D341Med (cell line): ENCODE data around the gene PRSS53.

ENCODE experiments used
- DNase-seq: peaks from one replicate; pipeline ENCODE4 v3.0.0; 2012; ENCODE audit warnings: low spot score

Gene PRSS53

DNA sequence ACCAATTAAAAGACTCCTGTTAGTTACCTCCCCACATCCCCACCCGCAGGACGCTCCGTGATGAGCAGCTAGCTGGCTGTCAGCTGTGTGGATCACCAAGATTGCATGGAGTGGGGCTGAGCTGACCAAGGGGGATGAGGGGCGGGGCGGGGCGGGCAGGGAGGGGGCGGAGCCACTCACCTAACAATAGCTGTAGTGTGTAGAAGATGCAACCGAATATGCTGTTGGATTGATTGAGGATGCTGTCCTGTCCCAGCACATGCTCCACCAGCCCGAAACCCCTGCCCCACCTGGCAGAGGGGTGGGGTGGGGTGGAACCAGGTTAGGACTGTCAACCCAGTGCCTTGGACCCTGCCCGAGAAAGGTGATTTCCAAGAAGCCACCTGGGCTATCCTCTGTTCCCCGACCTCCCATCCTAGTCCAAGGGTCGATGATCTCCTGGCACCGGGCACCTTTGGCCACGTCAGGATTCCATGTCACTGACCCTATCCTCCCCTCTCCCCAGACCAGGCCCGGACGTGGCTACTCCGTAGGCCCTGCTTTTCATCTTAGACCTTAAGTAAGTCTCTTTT lies 4.5 kb upstream of the PRSS53 start:
- DNase-seq: peak; percentile 64

DNA sequence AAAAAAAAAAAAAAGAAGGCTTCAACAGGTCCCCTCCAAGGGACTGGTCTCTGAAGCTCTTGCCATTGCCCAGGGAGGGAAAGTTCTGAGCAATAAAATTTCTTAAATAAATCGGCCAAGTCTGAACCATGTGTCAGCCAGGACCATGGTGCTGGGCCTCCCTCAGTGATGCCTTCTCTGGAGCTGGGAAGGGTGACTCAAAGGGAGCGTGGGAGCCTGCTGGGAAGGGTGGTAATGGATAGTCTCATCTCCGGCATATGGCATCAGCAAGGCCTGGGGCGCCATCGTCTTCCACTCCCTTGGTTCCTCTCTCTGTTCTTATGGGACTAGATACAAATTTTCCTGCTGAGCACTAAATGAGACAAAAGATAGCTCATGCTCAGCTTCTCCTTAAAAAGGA lies 3.6 kb upstream of the PRSS53 start:
- DNase-seq: no peak

DNA sequence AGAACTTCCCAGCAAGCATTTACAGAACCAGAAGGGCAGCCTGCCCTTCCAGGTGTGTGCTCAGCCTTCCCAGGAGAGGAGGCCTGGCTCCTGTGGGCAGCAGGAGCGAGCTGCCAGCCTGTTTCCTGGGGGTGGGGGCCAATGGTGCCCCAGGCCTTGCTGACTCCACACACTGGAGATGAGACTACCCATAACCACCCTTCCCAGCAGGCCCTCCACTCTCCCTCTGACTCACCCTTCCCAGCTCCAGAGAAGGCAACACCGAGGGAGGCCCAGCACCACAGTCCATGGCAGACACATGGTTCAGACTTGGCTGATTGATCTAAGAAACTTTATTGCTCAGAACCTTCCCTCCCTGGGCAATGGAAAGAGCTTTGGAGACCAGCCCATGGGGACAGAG lies 1.8 kb upstream of the PRSS53 start:
- no peak for DNase-seq

DNA sequence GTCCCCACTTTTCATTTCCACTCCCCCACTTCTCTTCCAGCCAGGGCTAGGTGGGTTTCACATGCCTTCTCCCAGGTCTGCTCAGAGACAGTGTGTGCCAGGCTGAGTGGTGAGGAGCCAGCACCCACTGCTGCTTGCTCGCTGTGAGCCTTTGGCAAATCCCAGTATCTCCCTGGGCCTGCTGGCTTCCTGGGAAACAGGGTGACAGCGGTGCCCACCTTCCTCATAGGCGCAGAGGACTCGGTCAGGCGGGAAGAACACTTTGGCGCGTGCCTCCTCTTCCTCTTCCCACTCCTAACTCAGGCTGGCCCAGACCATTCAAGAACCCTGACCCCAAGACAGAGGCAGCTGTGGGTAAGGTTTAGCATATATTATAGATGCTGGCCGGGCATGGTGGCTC lies 456 bp upstream of the PRSS53 start:
- DNase-seq: no peak

DNA sequence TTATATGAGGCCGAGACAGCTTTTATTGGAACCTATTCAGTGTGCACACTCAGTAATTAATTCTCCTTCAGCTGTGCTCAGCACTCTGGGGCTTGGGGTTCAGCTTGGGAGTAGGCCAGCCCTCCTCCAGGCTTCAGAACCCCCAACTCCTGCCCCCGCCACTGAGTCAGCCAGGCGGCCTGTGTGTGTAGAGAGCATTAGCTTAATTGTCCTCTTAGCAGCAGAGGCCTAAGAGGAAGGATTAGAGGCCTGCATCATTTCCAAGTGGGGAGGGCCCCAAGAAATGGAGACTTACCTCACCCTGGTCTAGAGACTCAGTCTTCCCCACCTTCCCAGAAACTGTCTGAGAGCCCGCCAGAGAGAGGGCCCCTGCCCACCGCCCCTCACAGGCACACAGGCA lies 772 bp downstream of the PRSS53 start:
- peak; percentile 54 for DNase-seq

DNA sequence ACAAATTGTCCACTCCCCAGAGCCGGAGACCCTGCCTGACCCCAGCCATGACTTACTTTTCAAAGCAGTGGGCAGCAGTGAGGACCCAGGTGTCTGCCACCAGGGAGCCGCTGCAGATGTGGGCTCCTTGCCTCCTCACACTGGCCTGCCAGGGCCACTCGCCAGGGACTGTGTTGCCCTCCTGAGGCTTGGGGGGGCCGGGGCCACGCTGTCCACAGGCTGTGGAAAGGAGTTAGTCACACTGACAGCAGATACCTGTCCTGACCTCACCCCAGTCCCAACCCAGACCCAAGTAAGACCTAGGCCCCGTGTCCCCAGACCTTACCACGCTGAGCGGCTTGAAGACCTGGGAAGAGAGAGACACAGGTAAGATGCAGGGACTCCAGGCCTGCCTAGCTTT lies 1.3 kb downstream of the PRSS53 start:
- peak; percentile 21 for DNase-seq

DNA sequence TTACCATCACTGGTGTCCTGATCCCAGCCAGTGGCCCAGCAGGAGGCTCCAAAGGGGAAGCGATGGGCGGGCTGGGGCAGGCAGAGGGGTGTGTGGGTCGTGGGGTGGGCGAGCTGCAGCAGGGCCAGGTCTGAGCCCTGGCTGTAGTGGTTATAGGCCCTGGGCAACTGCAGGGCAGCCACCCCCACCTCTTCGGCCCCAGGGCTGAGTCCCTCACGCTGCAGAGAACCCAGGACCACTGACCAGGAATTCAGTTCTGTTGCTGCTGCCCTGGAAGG lies 2.2 kb downstream of the PRSS53 start:
- no peak for DNase-seq

DNA sequence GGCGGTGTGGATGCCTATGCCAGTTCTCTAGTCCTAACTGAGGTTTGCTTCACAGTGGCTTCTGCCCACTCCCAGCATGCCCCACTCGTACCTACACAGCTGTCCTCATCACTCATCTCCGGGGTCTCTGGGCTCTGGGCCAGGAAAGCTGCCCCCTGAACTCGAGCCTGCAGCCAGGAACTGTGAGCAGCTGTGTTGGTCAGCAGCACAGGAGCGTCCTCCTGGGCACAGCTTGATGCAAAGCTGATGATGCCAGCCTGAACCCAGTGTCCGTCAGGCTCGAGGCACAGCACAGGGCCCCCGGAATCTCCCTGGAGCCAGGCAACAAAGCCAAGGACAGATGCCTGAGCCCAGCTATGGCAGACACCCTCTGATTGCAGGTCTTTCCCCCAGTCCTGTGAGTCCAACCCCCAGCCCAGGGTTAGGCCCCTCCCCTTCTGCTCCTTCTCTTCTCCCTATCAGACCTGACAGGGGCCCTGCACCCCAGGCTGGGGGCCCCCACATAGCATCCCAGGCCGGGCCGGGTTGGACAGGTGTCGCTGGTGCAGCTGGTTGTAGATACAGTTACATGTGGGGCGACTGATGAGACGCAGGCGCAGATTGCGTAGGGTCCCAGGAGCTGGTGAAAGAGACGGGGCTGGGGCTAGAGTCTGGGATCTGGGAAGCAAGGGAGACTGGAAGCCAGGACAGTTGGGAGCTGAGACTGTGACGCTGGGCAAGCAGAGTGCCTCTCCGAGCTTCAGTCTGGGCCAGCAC lies 2.7 kb downstream of the PRSS53 start:
- peak; percentile 22 for DNase-seq

DNA sequence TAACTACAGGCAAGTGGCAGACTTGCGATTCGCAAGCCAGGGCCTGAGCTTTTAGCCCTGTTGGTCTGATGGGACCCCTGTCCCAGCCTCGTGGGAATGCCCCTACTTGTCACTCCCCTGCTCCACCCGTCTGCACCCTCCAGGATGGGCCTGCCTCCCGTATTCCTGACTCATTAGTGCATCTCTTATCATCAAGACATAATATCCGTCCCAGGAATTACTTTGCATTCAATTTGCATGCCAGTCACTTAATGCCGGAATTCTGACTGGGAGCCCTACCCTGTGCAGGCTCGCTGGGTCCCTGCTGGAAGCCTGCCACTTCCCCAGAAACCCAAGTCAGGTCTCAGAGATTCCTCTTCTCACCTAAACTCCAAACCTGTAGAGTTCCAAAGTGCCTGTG lies 3.3 kb downstream of the PRSS53 start:
- peak; percentile 12 for DNase-seq

DNA sequence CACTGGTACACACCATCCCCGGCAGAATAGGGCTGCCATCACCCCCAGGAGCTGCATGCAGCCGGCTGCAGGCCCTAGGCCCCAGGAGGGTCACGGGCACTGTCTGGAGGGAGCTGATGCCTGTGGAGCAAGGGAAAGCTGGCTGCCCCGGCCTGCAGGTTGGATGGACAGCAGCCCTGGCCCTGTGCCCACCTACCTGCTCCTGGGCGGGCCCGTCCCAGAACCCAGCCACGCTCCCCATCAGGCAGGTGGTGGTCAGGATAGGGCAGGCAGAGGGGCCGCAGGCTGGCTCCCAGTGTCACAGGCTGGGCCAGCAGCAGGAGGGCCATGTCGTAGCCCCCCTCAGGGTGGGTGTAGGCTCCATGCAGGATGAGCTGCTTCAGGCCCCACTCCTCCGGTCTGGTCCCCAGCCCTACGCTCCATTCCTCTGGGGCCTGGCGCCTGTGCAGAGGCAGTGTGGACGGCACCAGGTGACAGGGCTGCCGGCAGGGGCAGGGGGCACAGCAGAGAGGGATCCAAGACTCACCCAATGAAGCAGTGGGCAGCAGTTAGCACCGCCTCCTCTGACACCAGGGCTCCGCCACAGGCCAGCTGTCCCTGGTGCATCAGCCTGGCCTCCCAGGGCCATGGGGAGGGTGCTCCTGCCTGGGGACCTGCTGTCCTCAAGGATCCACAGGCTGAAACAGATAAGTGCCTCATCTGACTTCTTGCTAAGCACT lies 4.0 kb downstream of the PRSS53 start:
- DNase-seq: peak; percentile 26

DNA sequence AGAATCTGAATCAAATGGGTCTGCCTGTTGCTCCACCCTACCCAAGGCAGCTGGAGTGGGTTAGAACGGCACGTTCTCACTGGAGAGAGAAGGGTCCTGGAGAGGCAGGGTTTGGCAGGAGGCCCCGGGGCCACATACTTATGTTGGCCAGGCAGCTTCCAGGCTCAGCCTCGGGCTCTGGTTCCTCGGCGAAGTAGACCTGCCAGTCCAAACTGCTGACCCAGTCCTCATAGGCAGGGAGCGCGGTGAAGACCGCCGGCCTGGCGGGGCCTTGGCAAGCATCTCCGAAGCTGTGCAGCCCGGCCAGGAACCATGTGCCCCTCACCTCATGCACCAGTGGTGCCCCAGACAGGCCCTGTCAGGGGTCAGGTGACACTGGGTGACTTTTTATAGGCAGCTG lies 4.8 kb downstream of the PRSS53 start:
- DNase-seq: peak; percentile 14

DNA sequence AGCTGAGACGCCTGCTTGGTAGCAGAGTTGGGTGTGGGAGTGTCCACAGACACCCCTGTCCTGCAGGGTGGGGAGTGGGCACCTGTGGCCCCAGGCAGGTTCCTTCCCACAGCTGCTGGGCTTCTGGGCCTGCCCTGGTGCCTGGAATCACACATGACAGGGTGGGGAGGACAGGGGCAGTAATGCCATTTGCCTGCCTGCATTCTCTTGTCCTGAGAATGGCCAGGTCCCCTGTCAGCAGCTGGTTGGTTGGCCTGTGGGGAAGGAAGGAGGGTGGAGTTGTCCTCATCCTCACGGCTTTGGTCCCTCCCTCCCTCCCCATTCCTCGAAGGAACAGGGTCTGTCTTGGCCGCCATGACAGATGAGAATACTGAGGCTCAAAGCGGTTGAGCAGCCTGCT lies 5.2 kb downstream of the PRSS53 start:
- DNase-seq: peak; percentile 14

DNA sequence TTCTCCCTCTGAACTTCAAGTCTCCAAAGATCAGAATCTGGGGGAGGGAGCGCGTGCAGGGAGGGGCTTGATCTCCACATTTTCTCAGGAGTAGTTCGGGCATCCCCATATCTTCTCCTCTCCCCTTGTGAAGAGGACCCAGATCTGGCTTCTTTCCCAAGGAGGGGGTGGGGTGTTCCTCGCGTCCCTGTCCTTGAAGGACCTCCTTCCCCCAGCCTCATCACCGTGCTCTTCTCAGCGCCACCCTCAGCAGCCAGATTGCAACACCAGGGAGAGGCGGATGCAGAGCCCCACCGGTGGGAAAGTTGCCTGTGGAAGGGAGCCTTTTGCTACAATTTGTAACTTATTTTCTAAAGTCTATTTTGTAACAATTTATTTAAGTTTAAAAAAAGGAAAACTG lies 5.7 kb downstream of the PRSS53 start:
- DNase-seq: peak; percentile 14

DNA sequence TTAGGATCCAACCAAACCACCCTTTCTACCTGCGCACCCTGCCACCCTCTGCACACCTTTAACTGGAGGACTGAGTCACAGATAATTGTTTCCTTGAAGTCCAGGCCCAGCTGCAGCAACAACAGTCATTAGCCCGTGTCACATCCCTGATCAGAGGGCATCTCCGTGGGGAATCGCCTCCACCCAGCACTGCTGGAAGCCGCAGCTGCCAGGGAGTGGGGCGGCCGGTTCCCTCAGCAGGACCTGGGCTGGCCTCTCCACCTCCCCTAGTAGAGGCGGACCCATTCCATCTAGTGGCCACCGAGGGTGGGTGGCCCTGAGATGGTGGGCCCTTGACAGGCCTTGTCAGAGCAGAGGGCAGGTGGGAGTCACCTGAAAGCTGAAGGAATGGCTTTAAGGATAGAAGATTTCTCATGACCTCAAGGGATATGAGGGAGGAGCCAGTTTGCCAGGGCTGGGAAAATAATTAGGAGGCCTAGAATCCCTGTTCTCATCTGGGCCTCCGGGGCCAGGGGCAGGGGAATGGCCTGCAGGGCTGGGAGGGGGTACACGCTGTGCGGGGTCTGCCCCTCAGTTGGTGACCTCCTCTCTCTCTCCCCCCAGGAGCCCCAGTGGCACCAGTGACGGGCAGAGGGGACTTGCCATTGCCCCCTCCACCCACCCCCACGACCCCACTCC lies 6.2 kb downstream of the PRSS53 start:
- peak; percentile 22 for DNase-seq

DNA sequence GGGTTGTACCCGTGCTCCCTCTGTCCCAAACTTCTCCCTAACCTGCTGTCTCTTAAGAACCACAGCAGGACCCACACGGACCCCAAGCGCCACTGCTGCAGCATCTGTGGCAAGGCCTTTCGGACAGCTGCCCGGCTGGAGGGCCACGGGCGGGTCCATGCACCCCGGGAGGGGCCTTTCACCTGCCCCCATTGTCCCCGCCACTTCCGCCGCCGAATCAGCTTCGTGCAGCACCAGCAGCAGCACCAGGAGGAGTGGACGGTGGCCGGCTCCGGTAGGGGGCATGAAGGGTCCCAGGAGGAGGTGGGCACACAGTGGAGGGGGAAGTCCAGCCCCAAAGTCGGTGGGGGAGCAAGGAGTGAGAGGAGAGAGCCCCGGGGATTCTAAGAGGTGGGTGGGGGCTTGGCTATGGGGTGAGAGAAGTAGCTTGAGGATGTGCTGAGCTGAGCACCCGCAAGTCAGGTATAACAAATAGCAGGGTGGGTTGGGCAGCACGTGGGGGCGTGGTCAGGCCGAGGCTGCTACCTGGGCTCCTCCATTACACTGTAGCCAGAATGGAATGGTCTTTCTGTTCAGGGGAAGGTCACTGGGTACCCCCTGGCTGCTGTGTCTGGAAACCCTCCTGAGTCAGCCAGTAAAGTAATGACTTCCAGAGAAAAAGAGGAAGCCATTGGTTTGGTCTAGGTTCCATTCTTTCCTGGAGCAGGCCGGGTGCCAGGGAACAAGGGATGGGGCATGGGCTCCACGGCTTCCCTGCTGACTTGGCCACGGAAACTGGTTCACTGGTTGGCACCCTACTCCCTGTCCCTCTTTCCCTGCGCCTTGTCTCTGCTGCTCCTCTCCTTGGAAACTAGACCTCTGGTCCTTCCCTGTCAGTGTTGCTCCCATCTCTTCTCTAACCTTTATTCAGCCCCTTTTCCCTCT lies 7.1 kb downstream of the PRSS53 start:
- peak; percentile 22 for DNase-seq

DNA sequence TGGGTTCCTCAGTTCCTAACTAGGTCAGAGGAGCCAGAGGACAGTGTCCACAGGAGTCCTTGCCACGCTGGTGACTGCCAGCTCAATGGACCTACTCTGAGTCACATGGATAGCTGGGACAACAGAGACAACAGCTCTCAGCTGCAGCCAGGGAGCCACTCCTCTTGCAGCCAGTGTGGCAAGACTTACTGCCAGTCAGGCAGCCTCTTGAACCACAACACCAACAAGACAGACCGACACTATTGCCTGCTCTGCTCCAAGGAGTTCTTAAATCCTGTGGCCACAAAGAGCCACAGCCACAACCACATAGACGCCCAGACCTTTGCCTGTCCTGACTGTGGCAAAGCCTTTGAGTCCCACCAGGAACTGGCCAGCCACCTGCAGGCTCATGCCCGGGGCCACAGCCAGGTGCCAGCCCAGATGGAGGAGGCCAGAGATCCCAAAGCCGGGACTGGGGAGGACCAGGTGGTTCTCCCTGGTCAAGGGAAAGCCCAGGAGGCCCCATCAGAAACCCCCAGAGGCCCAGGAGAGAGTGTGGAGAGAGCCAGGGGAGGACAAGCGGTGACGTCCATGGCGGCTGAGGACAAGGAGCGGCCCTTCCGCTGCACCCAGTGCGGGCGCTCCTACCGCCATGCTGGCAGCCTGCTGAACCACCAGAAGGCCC lies 7.9 kb downstream of the PRSS53 start:
- DNase-seq: peak; percentile 15

DNA sequence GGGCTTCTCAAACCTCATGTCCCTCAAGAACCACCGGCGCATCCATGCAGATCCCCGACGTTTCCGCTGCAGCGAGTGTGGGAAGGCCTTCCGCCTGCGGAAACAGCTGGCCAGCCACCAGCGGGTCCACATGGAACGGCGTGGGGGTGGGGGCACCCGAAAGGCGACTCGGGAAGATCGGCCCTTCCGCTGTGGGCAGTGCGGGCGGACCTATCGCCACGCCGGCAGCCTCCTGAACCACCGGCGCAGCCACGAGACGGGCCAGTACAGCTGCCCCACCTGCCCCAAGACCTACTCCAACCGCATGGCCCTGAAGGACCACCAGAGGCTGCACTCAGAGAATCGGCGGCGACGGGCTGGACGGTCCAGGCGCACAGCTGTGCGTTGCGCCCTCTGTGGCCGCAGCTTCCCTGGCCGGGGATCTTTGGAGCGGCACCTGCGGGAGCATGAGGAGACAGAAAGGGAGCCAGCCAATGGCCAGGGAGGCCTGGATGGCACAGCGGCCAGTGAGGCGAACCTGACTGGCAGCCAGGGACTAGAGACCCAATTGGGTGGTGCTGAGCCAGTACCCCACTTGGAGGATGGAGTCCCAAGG lies 8.6 kb downstream of the PRSS53 start:
- peak; percentile 15 for DNase-seq

DNA sequence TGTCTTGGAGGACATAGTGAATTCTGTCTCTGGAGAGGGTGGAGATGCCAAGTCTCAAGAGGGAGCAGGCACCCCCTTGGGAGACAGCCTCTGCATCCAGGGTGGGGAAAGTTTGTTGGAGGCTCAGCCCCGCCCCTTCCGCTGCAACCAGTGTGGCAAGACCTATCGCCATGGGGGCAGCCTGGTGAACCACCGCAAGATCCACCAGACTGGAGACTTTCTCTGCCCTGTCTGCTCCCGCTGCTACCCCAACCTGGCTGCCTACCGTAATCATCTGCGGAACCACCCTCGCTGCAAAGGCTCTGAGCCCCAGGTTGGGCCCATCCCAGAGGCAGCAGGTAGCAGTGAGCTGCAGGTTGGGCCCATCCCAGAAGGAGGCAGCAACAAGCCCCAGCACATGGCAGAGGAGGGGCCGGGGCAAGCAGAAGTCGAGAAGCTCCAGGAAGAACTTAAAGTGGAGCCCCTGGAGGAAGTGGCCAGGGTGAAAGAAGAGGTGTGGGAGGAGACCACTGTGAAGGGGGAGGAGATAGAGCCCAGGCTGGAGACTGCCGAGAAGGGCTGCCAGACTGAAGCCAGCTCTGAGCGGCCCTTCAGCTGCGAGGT lies 9.3 kb downstream of the PRSS53 start:
- peak; percentile 22 for DNase-seq

DNA sequence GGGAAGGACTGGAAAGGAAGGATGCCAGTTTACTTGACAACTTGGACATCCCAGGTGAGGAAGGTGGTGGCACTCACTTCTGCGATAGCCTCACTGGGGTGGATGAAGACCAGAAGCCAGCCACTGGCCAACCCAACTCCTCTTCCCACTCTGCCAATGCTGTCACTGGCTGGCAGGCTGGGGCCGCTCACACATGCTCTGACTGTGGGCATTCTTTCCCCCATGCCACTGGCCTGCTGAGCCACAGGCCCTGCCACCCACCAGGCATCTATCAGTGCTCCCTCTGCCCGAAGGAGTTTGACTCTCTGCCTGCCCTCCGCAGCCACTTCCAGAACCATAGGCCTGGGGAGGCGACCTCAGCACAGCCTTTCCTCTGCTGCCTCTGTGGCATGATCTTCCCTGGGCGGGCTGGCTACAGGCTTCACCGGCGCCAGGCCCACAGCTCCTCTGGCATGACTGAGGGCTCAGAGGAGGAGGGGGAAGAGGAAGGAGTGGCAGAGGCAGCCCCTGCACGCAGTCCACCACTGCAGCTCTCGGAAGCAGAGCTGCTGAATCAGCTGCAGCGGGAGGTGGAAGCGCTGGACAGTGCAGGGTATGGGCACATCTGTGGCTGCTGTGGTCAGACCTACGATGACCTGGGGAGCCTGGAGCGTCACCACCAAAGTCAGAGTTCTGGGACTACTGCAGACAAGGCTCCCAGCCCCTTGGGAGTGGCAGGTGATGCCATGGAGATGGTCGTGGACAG lies 10.0 kb downstream of the PRSS53 start:
- peak; percentile 9 for DNase-seq
